GM12892 (cell line): ENCODE results near the gene SLC38A4.
"Not testable (repeated sequence)": the region's sequence is repeated elsewhere in the genome, so short reads cannot be mapped to it uniquely, and the experiment has no call there.

Experiments used
- DNase-seq: peaks from one replicate; pipeline ENCODE4 v3.0.0; 2011; ENCODE audit not compliant: insufficient read length
- FAIRE-seq: peaks from 2 replicates; lab custom pipeline; 2011; peaks lifted over from hg19 to GRCh38; lab: Jason Lieb, UNC
- POLR2A ChIP-seq: IDR thresholded peaks from 2 replicates; pipeline ENCODE4 v1.6.1; 2011; ENCODE audit warnings: low read depth, low read length, control low read depth
- POLR2AphosphoS5 ChIP-seq: IDR thresholded peaks from 2 replicates; pipeline ENCODE4 v1.6.1; 2011; ENCODE audit warnings: low read depth, low read length, control low read depth
- TAF1 ChIP-seq: IDR thresholded peaks from 2 replicates; pipeline ENCODE4 v1.6.1; 2011; ENCODE audit warnings: low read depth, mild to moderate bottlenecking, control low read depth, low read length, borderline replicate concordance

Gene SLC38A4

GRCh38 chr12:46770501-46771183 is 55.2 kb downstream of the SLC38A4 start:
- DNase-seq: no peak

GRCh38 chr12:46764005-46764404 is 61.8 kb downstream of the SLC38A4 start:
- FAIRE-seq (no peak), DNase-seq (no peak)
- TF ChIP-seq TAF1: no peak
- TF ChIP-seq POLR2AphosphoS5: no peak
- TF ChIP-seq POLR2A: no peak

More at GRCh38 chr12:46770501-46771183, 55.2 kb downstream of the SLC38A4 start:
- no peak for TF ChIP-seq POLR2A
- no peak for TF ChIP-seq TAF1
- TF ChIP-seq POLR2AphosphoS5: no peak
- FAIRE-seq: no peak

GRCh38 chr12:46763230-46763629 is 62.6 kb downstream of the SLC38A4 start:
- no peak for FAIRE-seq
- no peak for DNase-seq
- TF ChIP-seq POLR2AphosphoS5 (no peak), TAF1 (no peak), POLR2A (no peak)

GRCh38 chr12:46754550-46754949 is 71.2 kb downstream of the SLC38A4 start:
- FAIRE-seq (no peak), DNase-seq (no peak)
- TF ChIP-seq POLR2AphosphoS5 (no peak), TAF1 (no peak), POLR2A (no peak)

GRCh38 chr12:46752396-46752795 is 73.4 kb downstream of the SLC38A4 start:
- FAIRE-seq: no peak
- DNase-seq: no peak
- no peak for TF ChIP-seq POLR2AphosphoS5
- no peak for TF ChIP-seq TAF1
- no peak for TF ChIP-seq POLR2A

GRCh38 chr12:46751173-46751572 is 74.6 kb downstream of the SLC38A4 start:
- DNase-seq: no peak
- FAIRE-seq: no peak
- TF ChIP-seq TAF1 (no peak), POLR2AphosphoS5 (no peak), POLR2A (no peak)

- no peak for FAIRE-seq
- no peak for DNase-seq
- no peak for TF ChIP-seq POLR2A
- no peak for TF ChIP-seq TAF1
- TF ChIP-seq POLR2AphosphoS5: no peak
These were observed 76.5 kb downstream of the SLC38A4 start for GRCh38 chr12:46749322-46749721.

GRCh38 chr12:46744283-46744682 is 81.5 kb downstream of the SLC38A4 start:
- FAIRE-seq (no peak), DNase-seq (no peak)
- TF ChIP-seq TAF1: no peak
- no peak for TF ChIP-seq POLR2A
- no peak for TF ChIP-seq POLR2AphosphoS5

GRCh38 chr12:46743456-46743855 is 82.3 kb downstream of the SLC38A4 start:
- DNase-seq (no peak), FAIRE-seq (no peak)
- TF ChIP-seq TAF1 (no peak), POLR2AphosphoS5 (no peak), POLR2A (no peak)

GRCh38 chr12:46742271-46742670 is 83.5 kb downstream of the SLC38A4 start:
- DNase-seq, FAIRE-seq: not testable (repeated sequence)

- DNase-seq (no peak), FAIRE-seq (no peak)
- TF ChIP-seq TAF1 (no peak), POLR2AphosphoS5 (no peak), POLR2A (no peak)
These were observed 100.5 kb downstream of the SLC38A4 start for GRCh38 chr12:46725332-46725731.

- FAIRE-seq (no peak), DNase-seq (no peak)
- TF ChIP-seq TAF1 (no peak), POLR2A (no peak), POLR2AphosphoS5 (no peak)
These were observed 102.0 kb downstream of the SLC38A4 start for GRCh38 chr12:46723629-46724419.
